NCI-H524 (cell line): ENCODE measurements around the gene NCK1.
"Not testable (repeated sequence)": the region's sequence is repeated elsewhere in the genome, so short reads cannot be mapped to it uniquely, and the experiment has no call there.

ENCODE experiments used
- DNase-seq, 2 experiments: peaks; one replicate each; lab custom pipeline; 2025; lab: John Stamatoyannopoulos, UW

The NCK1 gene

DNA sequence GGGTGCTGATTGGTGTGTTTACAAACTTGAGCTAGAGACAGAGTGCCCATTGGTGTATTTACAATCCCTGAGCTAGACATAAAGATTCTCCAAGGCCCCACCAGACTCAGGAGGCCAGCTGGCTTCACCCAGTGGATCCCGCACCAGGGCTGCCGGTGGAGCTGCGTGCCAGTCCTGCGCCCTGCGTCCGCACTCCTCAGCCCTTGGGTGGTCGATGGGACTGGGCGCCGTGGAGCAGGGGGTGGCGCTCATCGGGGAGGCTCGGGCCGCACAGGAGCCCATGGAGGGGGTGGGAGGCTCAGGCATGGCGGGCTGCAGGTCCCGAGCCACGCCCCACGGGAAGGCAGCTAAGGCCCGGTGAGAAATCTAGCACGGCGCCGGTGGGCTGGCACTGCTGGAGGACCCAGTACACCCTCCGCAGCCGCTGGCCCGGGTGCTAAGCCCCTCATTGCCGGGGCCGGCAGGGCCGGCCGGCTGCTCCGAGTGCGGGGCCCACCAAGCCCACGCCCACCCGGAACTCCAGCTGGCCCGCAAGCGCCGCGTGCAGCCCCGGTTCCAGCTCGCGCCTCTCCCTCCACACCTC lies 125.5 kb downstream of the NCK1 start:
- DNase-seq: not testable (repeated sequence)

DNA sequence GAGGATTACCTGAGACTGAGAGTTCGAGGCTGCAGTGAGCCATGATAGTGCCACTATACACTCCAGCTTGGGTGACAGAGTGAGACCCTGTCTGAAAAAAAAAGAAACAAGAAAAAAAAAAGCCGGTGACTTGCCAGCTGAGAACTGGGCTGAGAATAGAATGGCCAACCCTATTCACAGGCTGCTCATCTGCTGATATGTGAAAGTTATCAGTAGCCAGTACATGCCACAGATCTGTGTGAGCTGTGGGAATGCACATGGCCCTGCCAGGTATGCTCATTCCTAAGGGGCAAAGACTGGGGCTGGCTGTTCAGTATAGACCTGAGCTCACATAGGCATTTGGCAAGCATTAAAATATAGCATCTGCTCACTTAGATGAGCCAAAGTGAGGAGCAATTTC lies 126.6 kb downstream of the NCK1 start:
- no peak for DNase-seq

DNA sequence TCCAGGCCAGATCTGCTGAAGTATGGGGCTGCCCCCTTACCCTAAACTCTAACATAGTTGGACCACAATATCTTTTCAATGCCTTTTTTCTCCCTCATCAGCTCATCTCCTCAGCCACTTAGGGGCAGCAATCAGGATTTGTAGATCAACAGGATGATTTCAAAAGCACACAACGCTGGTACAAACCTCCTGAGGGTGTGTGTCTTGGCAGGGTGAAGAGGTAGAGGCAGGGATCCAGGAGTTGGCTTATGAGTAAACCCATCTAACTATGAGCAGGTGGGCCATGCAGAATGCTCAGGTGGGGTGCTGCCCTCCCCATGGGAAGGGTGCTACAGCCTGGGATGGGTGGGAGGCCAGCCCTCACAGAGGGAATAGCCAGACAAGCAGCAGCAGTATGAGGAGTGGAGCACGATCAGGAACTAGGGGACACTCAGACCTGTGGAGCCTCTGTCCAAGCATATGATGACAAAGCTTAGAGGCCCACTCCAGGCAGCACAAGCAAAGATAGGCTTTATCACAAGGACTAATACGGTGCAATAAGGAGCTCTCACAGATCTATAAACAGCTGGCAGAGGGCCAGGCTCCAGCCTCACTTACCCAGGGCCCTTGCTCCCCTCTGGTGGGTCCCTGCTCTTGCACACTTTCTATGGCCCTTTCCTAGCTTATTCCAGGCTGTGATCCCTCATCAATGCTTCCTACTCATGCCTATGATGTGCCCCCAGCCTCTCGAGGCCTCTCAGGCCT lies 127.9 kb downstream of the NCK1 start:
- peak; percentile 36 to 64 for DNase-seq

DNA sequence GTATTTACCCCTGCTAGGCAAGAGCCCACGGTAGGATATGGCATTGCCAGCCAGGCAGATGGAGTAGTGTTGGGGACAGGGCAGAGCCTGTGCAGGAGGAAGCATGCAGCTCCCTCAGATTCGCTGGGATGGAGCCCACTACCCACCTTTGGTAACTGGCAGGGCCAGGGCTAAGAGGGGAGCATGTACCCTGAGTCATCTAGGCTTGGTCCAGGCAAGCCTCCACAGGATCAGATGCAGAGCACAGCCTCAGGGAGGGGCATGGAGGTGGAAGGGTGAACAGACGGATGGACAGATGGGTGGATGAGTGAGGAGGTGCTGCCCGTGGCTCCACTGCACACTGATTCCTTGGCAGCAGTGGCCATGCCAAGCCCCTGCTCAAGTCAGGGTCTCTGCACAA lies 128.8 kb downstream of the NCK1 start:
- peak; percentile 81 to 91 for DNase-seq

DNA sequence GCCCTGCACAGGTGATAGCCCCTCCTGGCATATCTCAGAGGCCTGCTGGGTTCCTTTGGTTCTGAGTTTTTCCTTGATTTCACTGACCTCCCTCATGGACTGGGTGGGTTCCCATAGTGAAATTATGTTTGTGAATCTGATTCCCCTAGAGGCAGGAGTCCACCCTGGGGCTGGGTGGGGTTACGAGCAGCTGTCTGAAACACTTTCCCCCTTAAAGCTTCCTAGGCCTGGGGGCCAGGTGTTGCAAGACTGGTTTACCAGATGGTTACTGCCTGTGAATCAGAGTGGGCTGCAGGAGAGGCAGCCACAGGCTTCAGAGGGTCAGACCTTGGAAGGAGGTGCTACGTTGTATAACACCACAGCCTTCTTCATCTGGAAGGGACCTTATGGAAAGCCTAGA lies 130.1 kb downstream of the NCK1 start:
- DNase-seq: peak; percentile 85 to 97

DNA sequence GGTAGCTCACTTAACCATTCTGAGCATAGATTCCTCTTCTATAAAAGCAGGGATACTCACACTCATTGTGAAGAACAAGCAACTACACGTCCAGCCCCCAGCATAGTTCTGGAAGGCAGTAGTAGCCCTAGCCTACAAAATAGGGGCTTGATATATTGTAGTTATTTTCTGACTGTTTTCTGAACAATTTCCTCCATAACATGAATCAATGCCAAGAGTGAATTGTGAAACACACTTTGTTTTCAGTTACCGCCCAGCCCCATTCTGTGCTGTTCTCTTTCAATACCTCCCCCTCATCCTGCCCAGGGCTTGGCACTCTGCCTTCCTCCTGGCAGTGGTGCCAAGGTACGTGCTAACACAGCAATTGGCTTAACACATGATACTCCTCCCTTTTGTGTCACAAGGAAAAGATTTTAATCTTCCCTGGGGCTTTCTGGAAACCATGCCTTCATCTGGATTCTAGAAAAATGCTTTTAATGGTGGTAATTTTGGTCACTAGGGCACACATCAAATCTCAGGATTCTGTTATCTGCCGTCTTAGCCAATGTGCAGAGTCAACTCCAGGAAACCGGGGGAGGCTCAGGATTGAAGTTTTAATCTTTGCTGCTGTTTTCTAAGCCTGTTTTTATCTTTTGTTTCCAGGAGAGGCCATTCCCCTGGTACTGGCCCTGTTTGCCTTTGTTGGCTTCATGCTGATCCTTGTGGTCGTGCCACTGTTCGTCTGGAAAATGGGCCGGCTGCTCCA lies 132.9 kb downstream of the NCK1 start:
- no peak for DNase-seq

DNA sequence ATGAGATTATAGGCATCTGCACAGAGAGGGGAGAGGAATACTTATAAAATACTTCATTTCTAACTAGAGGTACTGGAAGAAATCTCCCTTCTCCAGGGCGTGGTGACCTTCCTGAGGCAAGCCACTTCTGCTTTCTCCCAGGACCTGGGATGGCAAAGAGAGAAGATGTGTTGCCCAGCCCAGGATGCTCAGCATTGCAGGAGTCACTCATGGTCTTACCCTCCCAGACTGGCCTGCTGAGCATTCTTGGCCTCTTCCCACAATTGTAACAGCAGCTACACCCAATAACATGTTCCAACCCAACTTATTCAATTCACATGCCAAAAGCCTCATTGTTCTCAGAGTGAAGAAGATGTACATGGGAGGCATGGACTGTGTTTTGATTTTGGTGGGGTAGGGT lies 133.6 kb downstream of the NCK1 start:
- no peak for DNase-seq
